ENCODE results near the gene BSN.

Gene BSN

DNA sequence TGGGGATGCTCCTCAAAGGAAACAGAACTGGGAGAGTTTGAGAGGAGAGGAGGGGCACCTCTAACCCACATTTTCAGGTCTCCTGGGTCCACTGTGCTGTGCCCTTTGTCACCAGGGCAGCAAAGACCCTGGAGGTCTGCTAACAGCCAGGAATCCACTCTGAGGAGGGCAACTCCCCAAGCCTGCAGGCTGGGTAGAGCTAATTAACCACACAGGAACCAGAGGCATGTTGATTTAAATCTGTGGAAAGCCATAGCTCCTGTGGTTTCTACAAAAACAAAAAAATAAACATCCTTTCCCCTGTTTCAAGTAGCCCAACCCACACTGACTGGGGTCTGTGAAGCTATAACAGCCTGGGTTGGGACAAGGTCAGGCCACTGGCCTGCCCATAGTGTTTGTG, 2.2 kb upstream of the BSN start:
- Histone ChIP-seq H3K9ac (ENCODE audit: low read length) (no peak overlapping the region), H3K9me3 (ENCODE audit: low read length) (no peaks in the 10 kb centered on the region), H2AFZ (ENCODE audit: low read length) (no peak overlapping the region), H3K36me3 (ENCODE audit: insufficient read depth, low read length) (no peaks in the 10 kb centered on the region), H4K20me1 (ENCODE audit: insufficient read depth, low read length) (no peaks in the 10 kb centered on the region), H3K79me2 (ENCODE audit: insufficient read depth, low read length) (no peaks in the 10 kb centered on the region), H3K4me2 (ENCODE audit: low read length) (no peak overlapping the region), H3K4me3 (ENCODE audit: low read depth, low read length, poor library complexity, severe bottlenecking) (no peak overlapping the region), H3K9me2 (ENCODE audit: low read depth, low read length) (no peaks in the 10 kb centered on the region), H3K27me3 (ENCODE audit: insufficient read depth, low read length) (no peaks in the 10 kb centered on the region), H3K27ac (ENCODE audit: low read depth, low read length, poor library complexity, severe bottlenecking) (no peak overlapping the region), H3F3A (ENCODE audit: insufficient read depth, low read length) (no peaks in the 10 kb centered on the region), H3K4me1 (ENCODE audit: insufficient read depth, low read length, severe bottlenecking) (peaks cover 15% of the 10 kb centered on the region)
- no peak for TF ChIP-seq EZH2 (IDR thresholded peaks at IDR 0.05; ENCODE audit: borderline replicate concordance, low read length)
- TF ChIP-seq, protein P1, sequence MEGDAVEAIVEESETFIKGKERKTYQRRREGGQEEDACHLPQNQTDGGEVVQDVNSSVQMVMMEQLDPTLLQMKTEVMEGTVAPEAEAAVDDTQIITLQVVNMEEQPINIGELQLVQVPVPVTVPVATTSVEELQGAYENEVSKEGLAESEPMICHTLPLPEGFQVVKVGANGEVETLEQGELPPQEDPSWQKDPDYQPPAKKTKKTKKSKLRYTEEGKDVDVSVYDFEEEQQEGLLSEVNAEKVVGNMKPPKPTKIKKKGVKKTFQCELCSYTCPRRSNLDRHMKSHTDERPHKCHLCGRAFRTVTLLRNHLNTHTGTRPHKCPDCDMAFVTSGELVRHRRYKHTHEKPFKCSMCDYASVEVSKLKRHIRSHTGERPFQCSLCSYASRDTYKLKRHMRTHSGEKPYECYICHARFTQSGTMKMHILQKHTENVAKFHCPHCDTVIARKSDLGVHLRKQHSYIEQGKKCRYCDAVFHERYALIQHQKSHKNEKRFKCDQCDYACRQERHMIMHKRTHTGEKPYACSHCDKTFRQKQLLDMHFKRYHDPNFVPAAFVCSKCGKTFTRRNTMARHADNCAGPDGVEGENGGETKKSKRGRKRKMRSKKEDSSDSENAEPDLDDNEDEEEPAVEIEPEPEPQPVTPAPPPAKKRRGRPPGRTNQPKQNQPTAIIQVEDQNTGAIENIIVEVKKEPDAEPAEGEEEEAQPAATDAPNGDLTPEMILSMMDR (IDR thresholded peaks at IDR 0.05; ENCODE audit: low read length), result no peak

DNA sequence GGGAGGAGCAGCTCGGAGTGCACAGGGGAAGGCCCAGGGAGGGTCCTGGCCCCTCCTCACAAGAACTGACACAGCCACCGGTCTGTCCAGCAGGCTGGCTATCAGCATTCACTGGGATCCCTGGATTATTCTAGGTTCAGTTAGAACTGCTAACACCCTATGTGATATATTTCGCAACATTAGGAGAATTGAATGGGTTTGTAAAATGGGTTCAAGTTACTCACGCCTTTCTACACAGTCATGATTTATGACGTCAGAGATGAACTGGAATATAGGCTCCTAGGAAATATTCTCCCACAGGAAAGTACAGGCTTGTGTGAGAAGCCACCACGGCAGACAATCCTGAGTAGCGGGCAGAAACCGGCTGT, 969 bp upstream of the BSN start:
- no peaks in the 10 kb centered on the region for H3K9me2 ChIP-seq (ENCODE audit: low read depth, low read length)
- no peak overlapping the region for H3K27ac ChIP-seq (ENCODE audit: low read depth, low read length, poor library complexity, severe bottlenecking)
- TF ChIP-seq EZH2 (IDR thresholded peaks at IDR 0.05; ENCODE audit: borderline replicate concordance, low read length), result no peak
- TF ChIP-seq, protein P1 (IDR thresholded peaks at IDR 0.05; ENCODE audit: low read length), result no peak
- H4K20me1 ChIP-seq (ENCODE audit: insufficient read depth, low read length), result no peaks in the 10 kb centered on the region
- H3K79me2 ChIP-seq (ENCODE audit: insufficient read depth, low read length), result no peaks in the 10 kb centered on the region
- no peaks in the 10 kb centered on the region for H3F3A ChIP-seq (ENCODE audit: insufficient read depth, low read length)
- H3K4me3 ChIP-seq (ENCODE audit: low read depth, low read length, poor library complexity, severe bottlenecking), result peak overlapping the region; percentile 65
- peaks cover 15% of the 10 kb centered on the region for H3K4me1 ChIP-seq (ENCODE audit: insufficient read depth, low read length, severe bottlenecking)
- H3K27me3 ChIP-seq (ENCODE audit: insufficient read depth, low read length), result peaks cover 5% of the 10 kb centered on the region; the same call in 1 of the 2 replicates
- no peaks in the 10 kb centered on the region for H3K36me3 ChIP-seq (ENCODE audit: insufficient read depth, low read length)
- no peak overlapping the region; the same call in 1 of the 2 replicates for H3K9ac ChIP-seq (ENCODE audit: low read length)
- no peak overlapping the region for H2AFZ ChIP-seq (ENCODE audit: low read length)
- H3K9me3 ChIP-seq (ENCODE audit: low read length), result no peaks in the 10 kb centered on the region
- H3K4me2 ChIP-seq (ENCODE audit: low read length), result peak overlapping the region; percentile 66

DNA sequence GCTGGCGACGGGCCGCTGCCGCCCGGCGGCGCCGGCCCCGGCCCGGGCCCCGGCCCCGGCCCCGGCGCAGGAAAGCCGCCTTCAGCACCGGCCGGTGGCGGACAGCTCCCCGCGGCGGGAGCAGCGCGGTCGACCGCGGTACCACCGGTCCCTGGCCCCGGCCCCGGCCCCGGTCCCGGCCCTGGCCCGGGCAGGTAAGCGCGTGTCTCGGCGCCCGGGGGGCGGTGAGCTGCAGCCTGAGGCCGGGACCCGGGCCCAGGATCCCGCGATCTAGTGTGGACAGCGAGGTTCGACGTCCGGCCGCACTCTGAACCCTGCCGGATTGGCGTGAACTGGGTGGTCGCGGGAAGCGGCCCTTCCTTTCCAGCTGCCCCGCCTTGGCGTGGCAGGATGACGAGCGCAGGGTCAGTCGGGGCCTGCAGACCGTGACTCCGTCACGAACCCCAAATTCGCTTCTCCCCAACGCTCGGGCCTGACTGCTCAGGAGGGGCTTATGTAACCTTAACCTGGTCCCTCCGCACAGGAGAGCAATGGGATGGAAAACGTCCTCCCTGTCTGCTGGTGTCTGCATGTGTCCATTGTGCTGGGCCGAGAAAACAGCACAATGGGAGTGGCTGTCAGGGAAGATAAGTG, 472 bp downstream of the BSN start:
- H3K4me3 ChIP-seq (ENCODE audit: low read depth, low read length, poor library complexity, severe bottlenecking), result peak overlapping the region; percentile 54
- no peak overlapping the region for H3K9ac ChIP-seq (ENCODE audit: low read length)
- no peak overlapping the region for H2AFZ ChIP-seq (ENCODE audit: low read length)

More for the DNA sequence above, 472 bp downstream of the BSN start:
- Histone ChIP-seq H3K79me2 (ENCODE audit: insufficient read depth, low read length) (no peaks in the 10 kb centered on the region), H4K20me1 (ENCODE audit: insufficient read depth, low read length) (no peaks in the 10 kb centered on the region), H3K27me3 (ENCODE audit: insufficient read depth, low read length) (peaks cover 7% of the 10 kb centered on the region; the same call in 1 of the 2 replicates), H3F3A (ENCODE audit: insufficient read depth, low read length) (no peaks in the 10 kb centered on the region), H3K4me2 (ENCODE audit: low read length) (peak overlapping the region; percentile 69), H3K36me3 (ENCODE audit: insufficient read depth, low read length) (no peaks in the 10 kb centered on the region), H3K4me1 (ENCODE audit: insufficient read depth, low read length, severe bottlenecking) (peaks cover 15% of the 10 kb centered on the region), H3K9me3 (ENCODE audit: low read length) (no peaks in the 10 kb centered on the region), H3K9me2 (ENCODE audit: low read depth, low read length) (no peaks in the 10 kb centered on the region), H3K27ac (ENCODE audit: low read depth, low read length, poor library complexity, severe bottlenecking) (no peak overlapping the region)
- TF ChIP-seq EZH2 (IDR thresholded peaks at IDR 0.05; ENCODE audit: borderline replicate concordance, low read length), result no peak
- TF ChIP-seq, protein P1 (IDR thresholded peaks at IDR 0.05; ENCODE audit: low read length), result no peak

Data from OCI-LY1 (cell line).